ENCODE measurements around the gene SGK1.

GRCh38 chr6:134223796-134224420 is 94.0 kb downstream of the SGK1 start:
- TF ChIP-seq SMC3 (IDR thresholded peaks at IDR 0.05; ENCODE audit: borderline replicate concordance, low read length) (no peak), KDM1A (IDR thresholded peaks at IDR 0.05; ENCODE audit: borderline replicate concordance) (no peak), CTCF (IDR thresholded peaks at IDR 0.05 in 2 of 3, conservative IDR thresholded peaks at IDR 0.05 in 1 of 3; ENCODE audit: control insufficient read depth in 2 of 3, extremely low read depth in 1 of 3, insufficient read depth in 1 of 3, low read depth in 3 of 3, low read length in 3 of 3) (no peak), ZNF24 (IDR thresholded peaks at IDR 0.05) (no peak), ZNF274 (IDR thresholded peaks at IDR 0.05; ENCODE audit: insufficient read depth, insufficient read length) (no peak), CREB1 (IDR thresholded peaks at IDR 0.05; ENCODE audit: low read depth) (no peak), E2F4 (IDR thresholded peaks at IDR 0.05; ENCODE audit: low read depth, low read length) (no peak), SP1 (IDR thresholded peaks at IDR 0.05; ENCODE audit: low read depth, low read length) (no peak), IRF5 (IDR thresholded peaks at IDR 0.05; ENCODE audit: borderline replicate concordance) (no peak), BACH1 (IDR thresholded peaks at IDR 0.05; ENCODE audit: borderline replicate concordance) (no peak), EP300 (IDR thresholded peaks at IDR 0.05; ENCODE audit: borderline replicate concordance in 1 of 2, control insufficient read depth in 1 of 2, low read depth in 2 of 2, low read length in 2 of 2) (no peak)
